ENCODE data around the gene TXNRD3.

DNA sequence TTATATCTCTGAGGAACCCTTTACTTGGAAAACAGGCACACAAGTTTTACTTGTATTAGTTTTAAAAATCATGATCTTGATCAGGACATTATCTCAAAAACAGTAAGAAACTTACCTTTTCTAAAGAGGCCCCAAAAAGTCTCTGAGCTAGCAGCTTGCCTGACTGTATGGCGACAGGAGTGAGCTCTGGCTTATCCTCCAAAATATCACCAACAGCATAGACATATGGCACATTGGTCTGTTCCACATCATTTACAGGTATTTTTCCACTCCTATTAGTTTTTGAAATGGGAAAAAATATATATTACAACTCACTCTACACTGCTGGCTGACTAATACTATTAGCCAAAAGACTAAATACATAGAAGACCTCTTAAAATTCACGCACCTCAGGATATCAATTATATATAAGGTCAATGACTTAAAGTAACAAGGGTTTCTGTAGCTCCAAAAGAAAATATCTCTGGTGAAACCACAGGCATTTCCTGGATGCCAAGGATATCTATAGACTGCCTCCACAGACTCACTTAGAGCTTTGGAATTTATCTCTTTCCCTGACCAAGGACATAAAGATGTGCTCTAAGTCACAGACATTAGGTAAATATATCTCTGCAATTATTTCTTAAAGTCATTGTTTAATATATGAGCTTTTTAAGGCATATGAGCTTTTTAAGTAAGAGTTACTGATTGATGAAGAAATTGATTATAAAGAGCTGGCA lies 33.1 kb downstream of the TXNRD3 start:
- TF ChIP-seq EZH2 (IDR thresholded peaks at IDR 0.05; ENCODE audit: borderline replicate concordance) = no peak
- TF ChIP-seq, protein P1, sequence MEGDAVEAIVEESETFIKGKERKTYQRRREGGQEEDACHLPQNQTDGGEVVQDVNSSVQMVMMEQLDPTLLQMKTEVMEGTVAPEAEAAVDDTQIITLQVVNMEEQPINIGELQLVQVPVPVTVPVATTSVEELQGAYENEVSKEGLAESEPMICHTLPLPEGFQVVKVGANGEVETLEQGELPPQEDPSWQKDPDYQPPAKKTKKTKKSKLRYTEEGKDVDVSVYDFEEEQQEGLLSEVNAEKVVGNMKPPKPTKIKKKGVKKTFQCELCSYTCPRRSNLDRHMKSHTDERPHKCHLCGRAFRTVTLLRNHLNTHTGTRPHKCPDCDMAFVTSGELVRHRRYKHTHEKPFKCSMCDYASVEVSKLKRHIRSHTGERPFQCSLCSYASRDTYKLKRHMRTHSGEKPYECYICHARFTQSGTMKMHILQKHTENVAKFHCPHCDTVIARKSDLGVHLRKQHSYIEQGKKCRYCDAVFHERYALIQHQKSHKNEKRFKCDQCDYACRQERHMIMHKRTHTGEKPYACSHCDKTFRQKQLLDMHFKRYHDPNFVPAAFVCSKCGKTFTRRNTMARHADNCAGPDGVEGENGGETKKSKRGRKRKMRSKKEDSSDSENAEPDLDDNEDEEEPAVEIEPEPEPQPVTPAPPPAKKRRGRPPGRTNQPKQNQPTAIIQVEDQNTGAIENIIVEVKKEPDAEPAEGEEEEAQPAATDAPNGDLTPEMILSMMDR (IDR thresholded peaks at IDR 0.05; ENCODE audit: poor library complexity) = no peak

All from hepatocyte (in vitro differentiated cells).